Vagina (tissue), 2 donors: ENCODE results near the gene PRSS36.

Experiments
- CTCF ChIP-seq, 3 experiments: fragments of 450-650 bp in 2 of 3; fragments of 200-600 bp in 1 of 3; sonication (generic) in 1 of 3; IDR thresholded peaks; one replicate each; pipeline ENCODE4 v1.5.1; 2017 to 2019; ENCODE audit warnings: antibody characterized with exemption in 3 of 3, mild to moderate bottlenecking in 2 of 3, moderate library complexity in 2 of 3
- POLR2A ChIP-seq, 2 donors: fragments of 450-650 bp; IDR thresholded peaks; one replicate each; pipeline ENCODE4 v1.6.1; 2017; ENCODE audit warnings: antibody characterized with exemption in 2 of 2, mild to moderate bottlenecking in 2 of 2, moderate library complexity in 2 of 2
- POLR2AphosphoS5 ChIP-seq, 2 donors: sonication (generic); formaldehyde crosslinking; IDR thresholded peaks; one replicate each; pipeline ENCODE4 v1.9.0; 2017; ENCODE audit warnings: antibody characterized with exemption in 2 of 2, mild to moderate bottlenecking in 2 of 2, low read depth in 1 of 2; ENCODE audit not compliant: insufficient read depth in 1 of 2

DNA sequence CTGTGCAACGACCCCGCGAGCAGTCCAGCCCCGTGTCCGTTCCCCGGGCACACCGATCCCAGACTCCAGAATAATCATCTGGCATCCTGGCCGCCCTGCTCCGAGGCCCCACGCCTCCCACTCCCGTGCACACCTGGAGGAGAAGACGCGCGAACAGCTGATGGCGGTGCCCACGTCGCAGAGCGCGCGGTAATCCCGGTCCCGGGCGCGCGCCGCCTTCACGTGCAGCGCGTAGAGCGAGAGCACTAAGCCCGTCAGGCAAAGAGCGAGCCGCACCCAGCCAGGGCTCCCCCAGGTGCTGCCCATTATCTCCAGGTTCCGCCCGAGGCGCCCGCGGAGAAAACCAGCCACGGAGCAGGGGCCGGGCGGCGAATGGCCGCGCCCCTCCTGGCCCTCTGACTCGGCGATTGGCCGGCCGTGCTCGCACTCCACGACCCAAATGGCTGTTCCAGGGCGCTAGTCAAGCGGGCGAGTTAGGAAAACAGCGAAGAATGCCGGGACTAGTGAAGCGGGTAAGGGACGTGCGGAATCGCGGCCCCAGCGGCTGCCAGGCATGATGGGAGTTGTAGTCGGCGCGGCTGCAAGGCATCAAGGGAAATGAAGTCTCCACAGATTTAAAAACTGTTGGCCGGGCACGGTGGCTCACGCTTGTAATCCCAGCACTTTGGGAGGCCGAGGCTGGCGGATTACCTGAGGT lies 55.3 kb downstream of the PRSS36 start, which contains the start of gene VKORC1:
- TF ChIP-seq CTCF (IDR thresholded peaks at IDR 0.05) (peak in 1 of 3 experiments; percentile 4), POLR2AphosphoS5 (IDR thresholded peaks at IDR 0.05; ENCODE audit: insufficient read depth in 1 of 2, low read depth in 1 of 2) (peak; percentile 92 to 97), POLR2A (IDR thresholded peaks at IDR 0.05) (peak in 1 of 2 donors; percentile 47)
